GM12878 (cell line): ENCODE measurements around the gene SEPTIN11. TPM values are rescaled to one million over a fixed set of nuclear protein-coding genes. Genes with fewer than 3 reads are reported as not detected.
A peak's percentile ranks its signal among the peaks of the same experiment; 100 is the strongest.

ENCODE experiments used
- CBX5 ChIP-seq: sonication (generic); IDR thresholded peaks from 2 replicates; pipeline ENCODE4 v1.6.1; 2016; ENCODE audit warnings: low read depth, moderate library complexity, mild to moderate bottlenecking, inconsistent platforms
- CEBPB ChIP-seq, 2 experiments: fragments of 150-350 bp in 1 of 2; IDR thresholded peaks; 2 replicates each; pipeline ENCODE4 v1.6.1; 2012 to 2014; ENCODE audit warnings: low read depth in 2 of 2, low read length in 2 of 2, borderline replicate concordance in 1 of 2, inconsistent platforms in 1 of 2
- CHD1 ChIP-seq: IDR thresholded peaks from 2 replicates; pipeline ENCODE4 v1.6.1; 2012; ENCODE audit warnings: low read depth, low read length, improper control_type of control experiment
- GATAD2B ChIP-seq: fragments of 450-650 bp; conservative IDR thresholded peaks from 2 replicates; pipeline ENCODE4 v1.6.1; 2017; ENCODE audit warnings: low read depth, mild to moderate bottlenecking, moderate library complexity
- HDAC6 ChIP-seq: fragments of 200-600 bp; sonication (generic); IDR thresholded peaks from one replicate; pipeline ENCODE4 v1.8.0; 2017; ENCODE audit warnings: antibody characterized with exemption; ENCODE audit not compliant: unreplicated experiment
- KAT2A ChIP-seq: conservative IDR thresholded peaks from 2 replicates; pipeline ENCODE4 v1.6.1; 2011; ENCODE audit warnings: low read depth, low read length; ENCODE audit not compliant: control insufficient read depth
- MXI1 ChIP-seq: fragments of 150-350 bp; IDR thresholded peaks from 2 replicates; pipeline ENCODE4 v1.6.1; 2011; ENCODE audit warnings: low read depth, mild to moderate bottlenecking, inconsistent platforms, low read length, improper control_type of control experiment
- NFYA ChIP-seq: IDR thresholded peaks from 2 replicates; pipeline ENCODE4 v1.6.1; 2011; ENCODE audit warnings: low read depth, mild to moderate bottlenecking, low read length, improper control_type of control experiment, borderline replicate concordance
- PAX5 ChIP-seq: IDR thresholded peaks from 2 replicates; pipeline ENCODE4 v1.6.1; 2011; ENCODE audit warnings: low read depth, low read length, borderline replicate concordance
- PBX3 ChIP-seq: IDR thresholded peaks from 2 replicates; pipeline ENCODE4 v1.6.1; 2011; ENCODE audit warnings: mild to moderate bottlenecking, low read depth, low read length, moderate library complexity; ENCODE audit not compliant: insufficient replicate concordance
- RELB ChIP-seq: fragments of 450-650 bp; IDR thresholded peaks from 2 replicates; pipeline ENCODE4 v1.6.1; 2017; ENCODE audit warnings: low read depth, mild to moderate bottlenecking, moderate library complexity
- RUNX3 ChIP-seq: IDR thresholded peaks from 2 replicates; pipeline ENCODE4 v1.6.1; 2012; ENCODE audit warnings: low read length, inconsistent platforms
- SIN3A ChIP-seq: IDR thresholded peaks from 2 replicates; pipeline ENCODE4 v1.6.1; 2012; ENCODE audit warnings: low read depth, low read length, improper control_type of control experiment
- SMARCA5 ChIP-seq: fragments of 450-650 bp; IDR thresholded peaks from 2 replicates; pipeline ENCODE4 v1.6.1; 2017; ENCODE audit warnings: mild to moderate bottlenecking
- SMC3 ChIP-seq: IDR thresholded peaks from 2 replicates; pipeline ENCODE4 v1.6.1; 2011; ENCODE audit warnings: low read length, improper control_type of control experiment, borderline replicate concordance
- SP1 ChIP-seq: IDR thresholded peaks from one replicate; pipeline ENCODE4 v1.6.1; 2011; ENCODE audit warnings: low read depth, low read length
- TCF12 ChIP-seq: IDR thresholded peaks from 2 replicates; pipeline ENCODE4 v1.6.1; 2011; ENCODE audit warnings: low read depth, mild to moderate bottlenecking, low read length
- ZNF217 ChIP-seq: fragments of 450-650 bp; IDR thresholded peaks from 2 replicates; pipeline ENCODE4 v1.6.1; 2017; ENCODE audit warnings: antibody characterized with exemption, mild to moderate bottlenecking
- ZZZ3 ChIP-seq: IDR thresholded peaks from 2 replicates; pipeline ENCODE4 v1.6.1; 2011; ENCODE audit warnings: low read depth; ENCODE audit not compliant: control insufficient read depth, insufficient read length
- polyA plus RNA-seq, 11 experiments: library from polyadenylated mRNA; depleted of rRNA in 4 of 11; unstranded in 6 of 11; stranded (reverse) in 5 of 11; fragments of >200 nt; fragmentation: Nextera tagmentation in 4 of 11; fragmentation: Illumina TruSeq in 1 of 11; extraction: Ambion mirVana in 4 of 11; extraction: Trizol in 1 of 11; gene quantifications; 1 replicate in 1 of 11; 2 replicates in 10 of 11; pipeline versions ENCODE4 v1.2.1 to v1.2.3, GENCODE V29; 2011 to 2016; ENCODE audit warnings: inconsistent platforms in 2 of 11, missing spikeins in 2 of 11, low read depth in 1 of 11
- total RNA-seq, 4 experiments: library from RNA; depleted of rRNA in 3 of 4; stranded (reverse); fragments of >200 nt in 3 of 4; fragmentation: Illumina TruSeq in 1 of 4; extraction: Trizol in 1 of 4; gene quantifications; 2 replicates each; pipeline versions ENCODE4 v1.2.1 to v1.2.3, GENCODE V29; 2013 to 2021

The SEPTIN11 gene
- total and polyA plus RNA-seq, 10 of the 15 experiments (the other 5 are each of a cell fraction or from before 2014, with no cell fraction given): 24.7 to 160 (median 91.3) TPM

GRCh38 chr4:76993787-76994641, 44.5 kb downstream of the SEPTIN11 start (continued):
- TF ChIP-seq RELB (peak; percentile 29; the same call in 1 of the 2 replicates), SP1 (peak; percentile 56), CBX5 (peak; percentile 85), GATAD2B (no peak; the same call in 1 of the 2 replicates), NFYA (no peak), HDAC6 (no peak), RUNX3 (peak; percentile 99), TCF12 (peak; percentile 97), PAX5 (peak; percentile 70; the same call in 1 of the 2 replicates), ZZZ3 (no peak), PBX3 (no peak), ZNF217 (no peak), SIN3A (no peak), MXI1 (no peak), CHD1 (no peak), KAT2A (no peak), SMARCA5 (no peak), SMC3 (no peak), CEBPB (IDR thresholded peaks at IDR 0.05; ENCODE audit: borderline replicate concordance in 1 of 2, low read depth in 2 of 2, low read length in 2 of 2) (0 out of 4 replicates have a peak, but pooled peaks of 1 of the 2 experiments have one; percentile 64)
- TF ChIP-seq, all 136 proteins: peak for 45
